DMS 273 treated with DMSO at 0.1 percent for 48 hours (cell line): Measurements from ENCODE around the gene OR7E24.
"Not testable (repeated sequence)": the region's sequence is repeated elsewhere in the genome, so short reads cannot be mapped to it uniquely, and the experiment has no call there.

Experiments used
- DNase-seq: peaks from one replicate; lab custom pipeline; 2025; lab: John Stamatoyannopoulos, UW

OR7E24 gene

DNA sequence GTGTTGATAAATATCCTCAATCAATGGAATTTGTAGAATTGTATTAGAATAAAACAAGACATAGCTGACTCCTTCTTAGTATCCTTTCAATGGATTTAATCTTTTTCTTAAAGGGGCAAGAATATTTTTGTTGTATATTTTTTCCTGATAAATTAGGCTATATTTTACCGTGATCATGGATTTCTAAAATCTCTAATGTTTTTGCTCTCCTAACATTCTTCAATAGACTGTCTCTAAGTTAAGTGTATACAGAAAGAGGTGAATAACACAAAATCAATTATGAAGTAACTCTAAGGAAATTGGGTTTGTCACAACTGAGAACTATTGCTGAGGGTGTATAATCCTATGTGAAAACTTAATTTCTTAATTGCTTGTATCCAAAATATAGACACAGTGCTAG lies at the start of gene OR7E24:
TSS of gene OR7E24 (plus strand) at position 301 of the 400 bp plus-strand sequence. CDS start 114 bp downstream, outside the sequence.
- DNase-seq: no peak

- DNase-seq: peak; percentile 21
These were observed 45.1 kb upstream of the OR7E24 start for GRCh38 chr19:9205501-9206113.

GRCh38 chr19:9219489-9219888 lies 31.2 kb upstream of the OR7E24 start, which contains the start of gene OR7D4:
OR7D4 (minus strand) TSS chr19:9219589; CDS start chr19:9214837, 4,752 bp downstream.
- DNase-seq: no peak

DNA sequence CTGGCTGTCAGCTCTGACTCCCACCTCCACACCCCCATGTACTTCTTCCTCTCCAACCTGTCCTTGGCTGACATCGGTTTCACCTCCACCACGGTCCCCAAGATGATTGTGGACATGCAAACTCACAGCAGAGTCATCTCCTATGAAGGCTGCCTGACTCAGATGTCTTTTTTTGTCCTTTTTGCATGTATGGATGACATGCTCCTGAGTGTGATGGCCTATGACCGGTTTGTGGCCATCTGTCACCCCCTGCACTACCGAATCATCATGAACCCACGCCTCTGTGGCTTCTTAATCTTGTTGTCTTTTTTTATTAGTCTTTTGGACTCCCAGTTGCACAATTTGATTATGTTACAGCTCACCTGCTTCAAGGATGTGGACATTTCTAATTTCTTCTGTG lies 506 bp downstream of the OR7E24 start:
- DNase-seq: no peak

GRCh38 chr19:9283485-9283884 lies 32.8 kb downstream of the OR7E24 start:
- not testable (repeated sequence) for DNase-seq

DNA sequence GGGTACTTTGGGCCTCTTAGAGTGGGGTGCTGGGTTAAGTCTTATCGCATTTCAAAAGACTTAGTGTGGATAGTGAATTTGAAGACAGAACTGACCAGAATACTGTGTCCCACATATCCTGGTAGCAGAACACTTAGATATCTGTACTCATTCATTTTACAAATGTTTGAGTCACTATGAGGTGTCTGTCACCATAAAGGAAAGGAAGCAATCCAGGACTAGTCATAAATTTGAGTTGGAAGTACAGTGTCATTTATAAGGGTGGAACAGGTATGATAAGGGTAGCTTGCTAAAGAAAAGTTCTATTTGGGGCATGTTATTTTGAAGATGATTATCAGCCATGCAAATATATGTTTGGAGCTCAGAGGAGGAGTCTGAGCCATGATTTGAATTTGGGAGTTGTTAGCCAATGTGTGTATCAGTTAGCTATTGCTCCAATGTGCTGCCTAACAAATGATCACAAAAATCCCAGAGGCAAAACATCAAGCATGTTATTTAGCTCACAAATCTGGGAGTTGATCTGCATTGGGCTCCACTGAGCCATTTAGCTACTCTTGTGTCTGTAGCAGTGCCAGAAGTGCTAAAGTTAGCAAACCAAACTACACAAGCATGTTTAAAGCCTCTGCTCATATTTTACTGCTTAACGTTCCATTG lies 38.6 kb downstream of the OR7E24 start:
- DNase-seq: no peak

GRCh38 chr19:9295411-9295849 lies 44.7 kb downstream of the OR7E24 start:
- no peak for DNase-seq

DNA sequence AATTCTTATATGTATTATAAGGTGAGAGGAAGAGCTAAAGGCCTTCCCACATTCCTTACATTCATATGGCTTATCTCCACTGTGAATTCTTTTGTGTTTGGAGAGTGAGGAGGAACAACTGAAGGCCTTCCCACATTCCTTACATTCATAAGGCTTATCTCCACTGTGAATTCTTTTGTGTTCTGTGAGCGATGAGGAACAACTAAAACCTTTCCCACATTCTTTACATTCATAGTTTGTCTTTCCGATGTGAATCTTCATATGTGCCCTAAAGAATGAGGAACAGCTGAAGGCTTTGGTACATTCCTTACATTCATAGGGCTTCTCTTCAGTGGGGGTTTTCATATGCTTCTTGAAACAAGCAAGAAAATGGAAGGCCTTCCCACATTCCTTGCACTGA lies 45.6 kb downstream of the OR7E24 start:
- no peak for DNase-seq
